OCI-LY3 (cell line): ENCODE measurements around the gene TGFBR1.

Experiments
- CTCF ChIP-seq: fragments of 200-600, 300-600 bp; sonication (generic); IDR thresholded peaks from 2 replicates; pipeline ENCODE4 v1.5.1; 2014; ENCODE audit warnings: antibody characterized with exemption, low read length, low read depth
- EZH2phosphoT487 ChIP-seq: fragments of 200-600 bp; shearing (Covaris generic); IDR thresholded peaks from 2 replicates; pipeline ENCODE4 v1.6.1; 2018; ENCODE audit warnings: antibody characterized with exemption, mixed run types, low read depth

GRCh38 chr9:99176527-99177013, 71.7 kb downstream of the TGFBR1 start:
- no peak for TF ChIP-seq CTCF
- no peak for TF ChIP-seq EZH2phosphoT487
